Heart left ventricle (tissue), 16 donors: Measurements from ENCODE around the gene MYO18B. TPM values are rescaled to one million over a fixed set of nuclear protein-coding genes. Genes with fewer than 3 reads are reported as not detected.

ENCODE experiments used
- ATAC-seq, 4 donors: fragments of 200-7000 bp; cut with Tn5 transposase; one replicate each; pipeline ENCODE4 v1.9.1; 2020 to 2022; ENCODE audit warnings: moderate library complexity in 4 of 4, mild to moderate bottlenecking in 3 of 4, moderate number of reproducible peaks in 1 of 4
- DNase-seq, 5 donors: peaks; one replicate each; pipeline ENCODE4 v3.0.0-alpha.2; 2020
- H3K27ac ChIP-seq, 12 donors: fragments of 200-600 bp; sonication (generic) in 4 of 12; one replicate each; pipeline versions ENCODE4 v1.5.0 to v1.8.0; 2016 to 2022; ENCODE audit warnings: mild to moderate bottlenecking in 2 of 12
- H3K27me3 ChIP-seq, 9 donors: fragments of 200-600 bp; sonication (generic) in 2 of 9; one replicate each; pipeline versions ENCODE4 v1.5.1 to v1.8.0; 2016 to 2022; ENCODE audit warnings: mild to moderate bottlenecking in 3 of 9
- H3K36me3 ChIP-seq, 9 donors: fragments of 200-600 bp; sonication (generic) in 2 of 9; one replicate each; pipeline versions ENCODE4 v1.5.0 to v1.8.0; 2018 to 2022; ENCODE audit warnings: mild to moderate bottlenecking in 2 of 9
- H3K4me1 ChIP-seq, 12 donors: fragments of 200-600 bp; sonication (generic) in 4 of 12; one replicate each; pipeline versions ENCODE4 v1.5.0 to v1.8.0; 2016 to 2022; ENCODE audit warnings: mild to moderate bottlenecking in 3 of 12
- H3K4me3 ChIP-seq, 12 donors: fragments of 200-600 bp; sonication (generic) in 4 of 12; one replicate each; pipeline versions ENCODE4 v1.5.0 to v1.8.0; 2017 to 2022; ENCODE audit warnings: mild to moderate bottlenecking in 9 of 12, moderate library complexity in 4 of 12
- H3K9me3 ChIP-seq, 12 donors: fragments of 200-600 bp; sonication (generic) in 4 of 12; one replicate each; pipeline versions ENCODE4 v1.5.0 to v1.8.0; 2016 to 2022; ENCODE audit warnings: mild to moderate bottlenecking in 1 of 12
- POLR2A ChIP-seq, 2 donors: fragments of 450-650 bp; IDR thresholded peaks; one replicate each; pipeline ENCODE4 v1.6.1; 2017; ENCODE audit warnings: antibody characterized with exemption in 2 of 2, mild to moderate bottlenecking in 2 of 2, moderate library complexity in 2 of 2
- WGBS, 4 donors: extraction: QIAGEN DNeasy Blood & Tissue Kit in 2 of 4; methylation state at CpG; one replicate each; pipeline versions ENCODE4 v1.1.5 to v1.1.7; 2013 to 2018; 5-methylcytosine and 5-hydroxymethylcytosine counted together
- intact Hi-C, 10 donors: fragments of 100-400 bp; cut with DNase I; formaldehyde crosslinking; loops; one replicate each; pipeline versions ENCODE4 v1.11.1 to v1.14.2; 2022
- polyA plus RNA-seq, 2 donors: library from polyadenylated mRNA; stranded (reverse); fragments of 200-250 nt; gene quantifications; one replicate each; pipeline ENCODE4 v1.2.3, GENCODE V29; 2013
- total RNA-seq, 9 donors: library from RNA; depleted of rRNA in 2 of 9; stranded (reverse); fragments of >200 nt in 2 of 9; fragmentation: NEBNext Ultra II Directional in 3 of 9; extraction: Animal tissue kit (Norgen Biotek cat#: 25700) in 3 of 9; gene quantifications; one replicate each; pipeline versions ENCODE4 v1.1.0 to v1.2.4, GENCODE V29; 2016 to 2023
- TF ChIP-seq, protein P1 (sequence below), 12 donors: fragments of 200-600 bp; sonication (generic) in 4 of 12; IDR thresholded peaks; one replicate each; pipeline versions ENCODE4 v1.5.0 to v1.8.0; 2018 to 2022; ENCODE audit warnings: antibody characterized with exemption in 12 of 12, mild to moderate bottlenecking in 5 of 12
- donor health status: ischemic (EF 13 %, LVEDD 7.1; RV severe dilation, severe dysfunction).
- donor health status: healthy with polysubstance abuse.
- donor health status: DM: no; HTN: yes; CAD: no.
- donor health status: DM: no; HTN: no; CAD: no.
- donor health status: ischemic (EF 25% LVEDD 6.9; RV normal size, moderate dysfunction).
- donor health status: ischemic (EF 25% LVEDD 5.7; RV mildly dilated, moderate dysfunction).
- donor health status: healthy.
- donor health status: DM: yes; HTN: yes; CAD: no.
- donor health status: ischemic (EF 35%, LVEDD 5.7; RV mildly dilated, moderate dysfunction).
- donor health status: nonischemic (EF 11% LVEDD 7.7; RV severe dilation, severe dysfunction).
- donor health status: DM: yes; HTN: yes; CAD: no.
- donor health status: PGD.
- donor health status: ischemic (EF 29% LVEDD 5.4; RV normal size, mild dysfunction).
- donor health status: nonischemic (EF 23%, LVEDD 6.1; RV moderate dilation, normal function).

MYO18B gene
- total and polyA plus RNA-seq, 11 donors, result 140 to 301 (median 193) TPM

DNA sequence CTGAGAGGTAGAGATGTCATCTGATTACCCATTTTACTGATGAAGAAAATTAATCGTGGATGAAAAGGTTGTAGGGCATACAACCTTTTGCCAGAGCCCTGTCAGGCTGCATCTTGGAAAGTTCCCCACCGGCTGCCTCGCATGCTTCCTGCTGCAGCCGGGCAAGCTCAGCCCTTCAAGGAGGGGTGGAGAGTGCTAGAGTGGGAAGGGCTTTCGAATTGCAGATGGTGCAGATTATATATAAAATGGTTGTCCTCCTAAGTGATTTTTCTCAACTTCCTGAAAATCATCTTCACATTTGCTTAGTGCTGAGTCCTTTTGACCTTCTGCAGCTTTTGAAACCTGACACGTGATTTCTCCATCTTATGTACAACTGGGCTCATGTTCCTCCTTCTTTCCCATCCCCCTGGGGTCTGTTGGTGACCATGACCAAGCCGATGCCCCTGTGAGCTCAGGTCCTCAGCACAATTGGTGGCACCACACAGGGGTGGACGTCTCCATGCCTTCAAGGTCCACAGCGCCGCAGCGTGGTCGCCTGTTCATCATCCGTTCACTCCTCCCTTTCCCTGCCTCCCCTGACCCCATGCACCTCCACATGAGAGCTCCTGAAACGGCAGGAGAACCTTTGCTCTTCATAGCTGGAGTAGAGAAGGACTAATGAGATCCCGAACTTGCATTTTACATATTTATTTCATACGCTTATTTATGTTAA, 47.6 kb upstream of the MYO18B start:
- 85 to 92% (median 90%) methylated on average over 16 of the region's 16 CpGs for WGBS, 4 donors

DNA sequence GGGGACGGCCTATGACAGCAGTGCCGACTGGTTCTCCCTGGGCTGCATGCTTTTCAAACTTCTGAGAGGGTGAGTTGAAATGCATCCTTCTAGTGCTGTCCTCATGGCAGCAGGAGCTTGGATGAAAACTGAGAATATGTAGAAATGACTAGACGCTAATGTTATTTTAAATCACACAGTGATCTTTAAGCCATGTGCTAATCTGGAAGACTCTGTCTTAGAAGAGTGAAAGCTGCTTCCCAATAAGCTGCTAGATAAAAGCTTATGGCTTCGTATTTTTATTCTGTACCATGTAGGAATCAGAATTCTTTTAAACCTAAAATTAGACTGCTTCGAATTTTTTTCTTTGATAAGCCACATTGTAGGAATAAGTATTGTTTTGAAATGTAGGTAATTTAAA, 46.8 kb upstream of the MYO18B start:
- intact Hi-C loops, result loop anchor here in 3 of 10 donors (2.0 to 10.0 kb wide), 3 partner anchors 130 to 230 kb away; partner anchors contain the start of gene GRK3 (in 2 of the 3)
- H3K4me3 ChIP-seq, result no peak overlapping the region
- H3K9me3 ChIP-seq, result no peaks in the 10 kb centered on the region
- TF ChIP-seq, protein P1, sequence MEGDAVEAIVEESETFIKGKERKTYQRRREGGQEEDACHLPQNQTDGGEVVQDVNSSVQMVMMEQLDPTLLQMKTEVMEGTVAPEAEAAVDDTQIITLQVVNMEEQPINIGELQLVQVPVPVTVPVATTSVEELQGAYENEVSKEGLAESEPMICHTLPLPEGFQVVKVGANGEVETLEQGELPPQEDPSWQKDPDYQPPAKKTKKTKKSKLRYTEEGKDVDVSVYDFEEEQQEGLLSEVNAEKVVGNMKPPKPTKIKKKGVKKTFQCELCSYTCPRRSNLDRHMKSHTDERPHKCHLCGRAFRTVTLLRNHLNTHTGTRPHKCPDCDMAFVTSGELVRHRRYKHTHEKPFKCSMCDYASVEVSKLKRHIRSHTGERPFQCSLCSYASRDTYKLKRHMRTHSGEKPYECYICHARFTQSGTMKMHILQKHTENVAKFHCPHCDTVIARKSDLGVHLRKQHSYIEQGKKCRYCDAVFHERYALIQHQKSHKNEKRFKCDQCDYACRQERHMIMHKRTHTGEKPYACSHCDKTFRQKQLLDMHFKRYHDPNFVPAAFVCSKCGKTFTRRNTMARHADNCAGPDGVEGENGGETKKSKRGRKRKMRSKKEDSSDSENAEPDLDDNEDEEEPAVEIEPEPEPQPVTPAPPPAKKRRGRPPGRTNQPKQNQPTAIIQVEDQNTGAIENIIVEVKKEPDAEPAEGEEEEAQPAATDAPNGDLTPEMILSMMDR (IDR thresholded peaks at IDR 0.05), result no peak
- no peak overlapping the region for H3K27ac ChIP-seq
- peaks cover 0 to 28% (median 8%) of the 10 kb centered on the region in 9 donors for H3K36me3 ChIP-seq
- H3K4me1 ChIP-seq, result peaks cover 0 to 12% (median 4%) of the 10 kb centered on the region in 12 donors
- ATAC-seq, result no peak
- H3K27me3 ChIP-seq, result no peaks in the 10 kb centered on the region
- DNase-seq, result no peak
- 86 to 89% (median 87%) methylated on average over 5 of the region's 5 CpGs for WGBS, 4 donors

More for the DNA sequence above, 47.6 kb upstream of the MYO18B start:
- Histone ChIP-seq H3K36me3 (peaks cover 0 to 36% (median 10%) of the 10 kb centered on the region in 9 donors), H3K4me3 (no peak overlapping the region), H3K4me1 (peaks cover 0 to 12% (median 4%) of the 10 kb centered on the region in 12 donors), H3K9me3 (no peaks in the 10 kb centered on the region), H3K27ac (no peak overlapping the region), H3K27me3 (no peaks in the 10 kb centered on the region)
- ATAC-seq (peak in 3 of 4 donors; percentile 29 to 50 (median 47)), DNase-seq (no peak)
- intact Hi-C loops, result loop anchor here in 3 of 10 donors (2.0 to 10.0 kb wide), 2 partner anchors 130 to 230 kb away; partner anchors contain the start of gene GRK3 (in 2 of the 3)
- TF ChIP-seq, protein P1 (IDR thresholded peaks at IDR 0.05), result no peak
- TF ChIP-seq POLR2A (IDR thresholded peaks at IDR 0.05), result no peak

DNA sequence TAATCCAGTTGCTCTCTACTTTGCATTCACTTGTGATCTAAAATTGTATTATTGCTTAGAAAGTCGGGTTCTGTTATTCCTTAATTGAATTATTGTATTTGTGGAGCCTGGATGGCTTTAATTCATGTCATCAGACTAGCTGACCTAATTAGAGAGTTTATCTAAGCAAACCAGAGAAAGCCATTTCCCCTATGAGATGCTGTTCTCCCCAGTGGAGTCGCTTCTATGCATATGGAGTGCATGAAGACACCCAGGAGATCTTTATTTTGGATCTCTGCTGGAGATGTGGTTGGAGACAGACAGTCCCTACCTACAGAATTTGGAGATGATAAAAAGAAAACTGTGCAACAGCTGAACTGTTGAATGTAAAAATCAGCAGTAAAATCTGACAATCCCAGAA, 45.2 kb upstream of the MYO18B start:
- WGBS, 4 donors, result 55 to 76% (median 67%) methylated on average over 2 of the region's 2 CpGs
- intact Hi-C loops, result loop anchor here in 3 of 10 donors (5.0 to 10.0 kb wide), 2 partner anchors 132 to 149 kb away; partner anchors contain the start of gene GRK3 (in 2 of the 3)

More for the DNA sequence above, 45.2 kb upstream of the MYO18B start:
- H3K4me3 ChIP-seq, result no peak overlapping the region
- peaks cover 0 to 26% (median 11%) of the 10 kb centered on the region in 12 donors for H3K4me1 ChIP-seq
- H3K36me3 ChIP-seq, result peaks cover 0 to 17% (median 0%) of the 10 kb centered on the region in 9 donors
- H3K9me3 ChIP-seq, result no peaks in the 10 kb centered on the region
- ATAC-seq (no peak), DNase-seq (no peak)
- TF ChIP-seq POLR2A (IDR thresholded peaks at IDR 0.05), result no peak
- TF ChIP-seq, protein P1 (IDR thresholded peaks at IDR 0.05), result no peak
- H3K27ac ChIP-seq, result no peak overlapping the region
- no peaks in the 10 kb centered on the region for H3K27me3 ChIP-seq
